Suppressor macrophage treated with lipopolysaccharide for 1 hour (primary cell): Measurements from ENCODE around the gene ME2.
"Not testable (repeated sequence)": the region's sequence is repeated elsewhere in the genome, so short reads cannot be mapped to it uniquely, and the experiment has no call there.

Experiments used
- DNase-seq, 3 donors: peaks; one replicate each; pipeline ENCODE4 v3.0.0-alpha.2; 2020 to 2022

The ME2 gene

DNA sequence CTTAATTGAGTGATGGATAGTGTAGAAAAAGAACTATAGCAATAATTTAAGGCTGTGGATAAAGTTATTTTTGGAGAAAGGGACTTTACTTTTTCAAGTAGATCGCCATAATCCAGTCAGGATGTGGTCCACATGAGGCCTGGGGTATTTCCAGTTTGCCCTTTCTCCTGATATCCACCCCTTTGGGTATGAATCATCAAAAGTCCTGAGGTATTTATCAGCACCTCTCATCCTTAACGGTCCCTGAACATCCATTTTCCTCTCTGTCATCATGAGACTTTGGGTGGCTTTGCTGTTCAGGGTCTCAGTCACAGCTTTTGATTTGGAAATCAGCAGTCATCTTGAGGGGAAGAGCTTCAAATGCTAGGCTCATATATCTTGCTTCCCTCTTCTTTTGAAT, 49.6 kb downstream of the ME2 start:
- no peak for DNase-seq

DNA sequence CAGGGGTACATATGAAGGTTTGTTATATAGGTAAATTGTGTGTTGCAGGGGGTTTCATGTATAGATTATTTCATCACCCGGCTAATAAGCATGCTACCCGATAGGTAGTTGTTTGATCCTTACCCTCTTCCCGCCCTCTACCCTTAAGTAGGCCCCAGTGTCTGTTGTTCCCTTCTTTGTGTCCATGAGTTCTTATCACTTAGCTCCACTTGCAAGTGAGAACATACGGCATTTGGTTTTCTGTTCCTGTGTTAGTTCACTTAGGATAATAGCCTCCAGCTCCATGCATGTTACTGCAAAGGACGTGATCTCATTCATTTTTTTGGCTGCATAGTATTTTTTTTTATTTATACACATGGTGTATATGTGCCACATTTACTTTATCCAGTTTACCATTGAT, 54.8 kb downstream of the ME2 start:
- DNase-seq = no peak

DNA sequence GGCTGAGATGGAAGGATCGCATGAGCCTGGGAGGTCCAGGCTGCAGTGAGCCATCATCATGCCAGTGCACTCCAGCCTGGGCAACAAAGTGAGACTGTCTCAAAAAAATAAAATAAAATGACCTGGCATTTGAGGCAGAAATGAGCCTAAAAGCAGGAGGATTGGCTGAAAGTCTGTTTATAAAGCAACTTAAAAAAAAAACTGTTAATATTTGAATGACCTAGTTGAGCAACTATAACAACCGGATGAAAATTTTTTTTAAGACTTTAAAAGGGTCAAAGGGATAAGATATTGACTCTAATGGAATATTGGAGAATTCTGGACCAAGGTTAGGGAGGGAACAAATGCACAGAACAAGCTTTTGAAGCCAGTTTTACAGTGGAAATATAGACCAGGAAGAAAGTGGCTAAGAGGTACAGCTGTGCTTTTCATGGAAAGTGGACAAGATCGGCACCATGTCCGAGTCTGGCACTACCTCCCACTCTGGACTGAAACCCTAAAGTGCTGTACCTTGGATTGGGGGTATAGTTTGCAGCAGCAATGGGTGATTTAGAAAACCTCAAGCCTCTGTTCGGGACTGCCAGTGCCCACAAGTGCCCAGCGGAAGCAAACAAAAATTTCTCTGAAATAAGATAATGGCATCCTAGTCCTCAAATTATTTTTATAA, 55.8 kb downstream of the ME2 start:
- no peak for DNase-seq

DNA sequence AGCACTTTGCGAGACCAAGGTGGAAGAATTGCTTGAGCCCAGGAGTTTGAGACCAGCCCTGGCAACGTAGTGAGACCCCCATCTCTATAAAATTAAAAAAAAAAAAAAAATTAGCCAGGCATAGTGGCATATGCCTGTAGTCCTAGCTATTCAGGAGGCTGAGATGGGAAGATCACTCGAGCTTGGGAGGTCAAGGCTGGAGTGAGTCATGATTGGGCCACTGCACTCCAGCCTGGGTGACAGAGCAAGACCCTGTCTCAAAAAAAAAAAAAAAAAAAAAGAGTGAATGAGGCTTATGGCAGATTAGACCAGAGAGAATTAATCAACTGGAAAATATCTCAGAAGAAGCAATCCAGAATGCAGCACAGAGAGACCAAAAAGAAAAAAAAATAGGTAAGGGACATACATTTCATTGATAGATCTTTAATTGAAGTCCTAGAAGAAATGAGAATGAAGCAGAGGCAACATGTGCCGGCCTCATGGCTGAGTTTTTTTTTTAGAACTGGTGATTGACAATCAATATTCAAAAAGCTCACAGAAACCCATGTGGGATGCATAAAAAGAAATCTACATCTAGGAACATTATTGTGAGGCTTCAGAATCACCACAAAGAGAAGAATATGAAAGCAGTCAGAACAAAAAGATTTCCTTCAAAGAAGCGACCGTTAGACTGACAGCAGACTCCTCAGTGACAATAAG, 56.7 kb downstream of the ME2 start:
- DNase-seq = no peak

DNA sequence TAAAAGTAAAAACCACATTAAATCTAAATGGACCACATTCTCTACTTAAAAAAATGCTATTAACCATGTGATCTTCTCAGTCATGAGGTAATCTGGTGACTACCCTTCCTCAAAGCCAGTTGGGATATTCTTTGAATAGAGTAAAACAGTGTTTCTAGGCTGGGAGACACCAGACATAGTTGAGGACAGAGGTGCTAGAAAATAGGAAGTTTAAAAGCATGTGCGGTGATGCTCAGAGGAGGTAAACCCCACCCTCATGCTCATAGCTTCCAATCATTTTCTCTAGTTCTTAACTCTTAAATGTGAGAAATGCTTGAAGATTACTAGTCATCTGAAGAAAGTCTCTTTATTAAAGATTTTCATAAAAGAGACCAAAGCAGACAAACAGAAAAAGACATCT, 58.3 kb downstream of the ME2 start:
- peak in 2 of 3 donors; percentile 7 to 17 for DNase-seq

DNA sequence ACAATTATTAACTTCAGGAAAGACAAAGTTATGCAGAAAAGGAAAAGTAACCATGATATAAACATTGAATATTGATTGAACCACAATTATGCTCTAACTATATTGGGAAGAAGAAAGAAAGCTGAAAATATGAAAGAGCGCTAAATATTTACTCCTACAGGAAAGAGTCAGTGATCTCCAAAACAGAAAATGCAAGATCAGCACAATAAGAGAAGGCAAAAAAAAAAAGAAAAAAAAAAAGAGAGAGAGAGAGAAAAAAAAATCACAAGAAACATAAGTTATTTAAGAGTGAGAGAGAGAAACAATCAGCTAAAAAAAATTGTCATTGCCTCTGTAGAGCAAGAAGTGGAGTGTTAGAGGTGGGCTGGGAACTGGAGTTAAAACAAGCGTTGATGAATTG, 60.0 kb downstream of the ME2 start:
- DNase-seq = no peak

DNA sequence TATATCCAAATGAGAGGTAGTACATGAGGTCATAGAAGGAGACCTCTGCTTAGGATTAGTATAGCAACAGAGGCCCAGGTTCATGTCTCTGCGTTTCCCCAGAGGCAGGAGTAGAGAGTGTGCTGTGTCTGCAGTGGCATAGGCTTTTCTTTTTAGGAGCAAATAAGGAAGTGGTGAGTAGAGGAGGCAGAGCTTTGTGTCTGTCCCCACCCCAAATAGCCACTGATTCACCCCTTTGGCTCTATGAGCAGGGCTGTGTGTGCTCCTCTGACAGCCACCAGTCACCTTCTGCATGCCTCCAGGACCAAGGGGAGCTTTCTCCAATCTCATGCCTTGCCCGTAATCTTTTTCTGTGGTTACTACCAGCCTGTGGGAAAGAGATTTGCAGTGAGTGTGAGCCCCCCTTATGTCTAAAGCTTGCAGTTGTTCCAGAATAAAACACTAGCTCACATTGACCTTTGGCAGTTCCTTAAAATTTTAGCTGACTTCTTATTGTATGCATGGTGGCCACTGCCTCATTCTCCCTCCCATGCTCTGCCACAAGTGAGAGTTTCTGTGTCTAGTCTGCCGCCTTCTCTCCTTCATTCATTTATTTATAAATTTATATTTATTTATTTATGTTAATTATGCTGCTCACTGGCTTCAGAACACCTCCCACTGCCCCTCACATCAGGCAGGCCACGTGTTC, 65.5 kb downstream of the ME2 start:
- peak; percentile 73 to 79 (median 79) for DNase-seq

DNA sequence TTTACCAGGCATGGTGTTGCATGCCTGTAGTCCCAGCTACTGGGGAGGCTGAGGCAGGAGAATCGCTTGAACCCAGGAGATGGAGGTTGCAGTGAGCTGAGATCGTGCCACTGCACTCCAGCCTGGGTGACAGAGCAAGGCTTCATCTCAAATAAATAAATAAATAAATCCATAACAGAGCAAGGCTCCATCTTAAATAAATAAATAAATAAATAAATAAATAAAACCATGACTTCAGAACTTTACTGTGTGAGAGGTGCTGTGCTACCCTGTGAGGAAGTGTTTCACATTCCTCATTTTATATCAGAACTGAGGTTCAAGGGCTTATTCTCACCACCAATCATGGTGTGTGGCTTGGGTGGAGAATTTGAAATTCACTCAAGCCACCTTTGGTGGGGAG, 67.0 kb downstream of the ME2 start:
- DNase-seq = not testable (repeated sequence)

DNA sequence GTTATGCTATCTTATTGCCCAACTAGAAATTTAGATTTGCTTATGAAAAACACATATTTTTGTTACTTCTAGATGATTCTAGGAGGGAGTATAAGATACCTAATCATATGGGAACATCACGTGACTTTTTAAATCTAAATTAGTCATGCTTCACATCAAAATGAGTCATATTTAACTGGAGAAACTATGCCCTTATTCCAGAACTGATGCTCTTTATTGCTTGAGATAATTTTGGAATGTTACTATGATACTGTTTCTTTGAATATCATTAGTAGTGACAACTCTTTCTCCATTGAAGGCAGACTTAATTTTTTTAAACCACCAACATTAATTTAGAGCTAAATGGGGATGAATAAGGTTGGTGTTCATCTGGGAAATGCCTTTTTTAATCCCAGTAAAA, 69.0 kb downstream of the ME2 start:
- peak in 2 of 3 donors; percentile 22 to 40 for DNase-seq

DNA sequence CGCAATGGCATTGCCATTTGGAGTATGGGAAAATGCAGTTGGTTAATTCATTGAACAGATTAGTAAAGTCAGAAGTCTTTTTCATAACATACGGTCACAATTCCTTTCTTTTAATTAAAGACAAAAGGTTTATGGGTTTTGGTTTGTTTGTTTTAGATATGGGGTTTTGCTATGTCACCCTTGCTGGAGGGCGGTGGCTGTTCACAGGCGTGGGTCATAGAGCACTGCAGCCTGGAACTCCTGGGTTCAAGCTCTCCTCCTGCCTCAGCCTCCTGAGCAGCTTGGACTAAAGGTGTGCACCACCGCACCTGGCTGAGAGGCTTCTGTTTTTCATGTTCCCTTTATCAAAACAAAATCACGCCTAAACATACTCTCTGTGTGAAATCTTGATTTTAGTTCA, 70.3 kb downstream of the ME2 start:
- DNase-seq = no peak

DNA sequence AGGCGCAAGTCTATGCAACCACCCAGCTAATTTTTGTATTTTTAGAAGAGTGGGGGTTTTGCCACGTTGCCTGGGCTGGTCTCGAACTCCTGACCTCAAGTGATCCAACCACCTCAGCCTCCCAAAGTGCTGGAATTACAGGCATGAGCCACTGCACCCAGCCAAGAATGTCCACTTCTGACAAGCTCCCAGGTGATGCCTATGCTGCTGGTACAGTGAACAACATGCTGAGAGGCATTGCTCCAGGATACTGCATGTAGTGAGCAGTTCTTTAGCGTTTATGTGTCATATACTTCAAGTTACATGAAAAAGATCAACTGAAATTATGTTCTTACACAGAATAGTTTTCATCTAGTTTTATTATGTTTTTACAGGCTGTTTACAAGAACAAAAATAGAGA, 71.7 kb downstream of the ME2 start:
- DNase-seq = no peak

DNA sequence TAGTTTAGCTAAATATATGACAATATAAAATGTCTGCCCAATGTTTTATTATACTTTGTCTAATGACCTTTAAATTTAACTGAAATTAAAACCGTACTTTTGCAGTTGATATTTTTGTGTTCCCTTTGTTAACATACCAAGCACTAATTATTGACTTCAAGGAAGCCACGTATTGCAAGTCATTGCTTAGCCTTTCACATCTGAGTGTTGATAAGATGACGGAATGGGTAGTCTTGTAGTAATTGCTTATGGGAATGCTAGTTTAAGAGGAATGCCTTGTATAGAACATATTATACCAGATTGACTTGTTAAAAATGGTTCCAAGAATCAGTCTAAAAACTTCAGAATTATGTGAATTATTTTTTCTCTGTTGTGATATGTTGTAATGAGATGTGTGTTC, 74.9 kb downstream of the ME2 start:
- DNase-seq = no peak

DNA sequence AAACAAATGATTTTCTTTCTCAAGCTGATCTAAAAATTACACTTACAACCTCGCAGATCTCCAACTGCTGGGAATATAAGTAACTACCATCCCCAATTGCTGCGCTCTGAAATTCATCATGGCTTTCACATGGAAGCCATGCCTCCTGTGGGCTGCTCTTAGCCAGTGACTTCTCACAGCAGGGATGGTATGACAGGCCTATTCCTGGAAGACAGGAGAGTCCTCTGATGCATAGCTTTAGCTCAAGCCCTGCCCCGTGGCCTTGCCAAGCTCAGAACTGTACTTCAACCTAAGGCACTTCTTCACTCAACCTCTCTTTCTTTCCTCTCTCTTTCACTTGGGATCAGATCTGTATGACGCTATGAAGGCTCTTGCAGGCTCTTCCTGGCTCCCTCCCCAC, 76.3 kb downstream of the ME2 start:
- no peak for DNase-seq

DNA sequence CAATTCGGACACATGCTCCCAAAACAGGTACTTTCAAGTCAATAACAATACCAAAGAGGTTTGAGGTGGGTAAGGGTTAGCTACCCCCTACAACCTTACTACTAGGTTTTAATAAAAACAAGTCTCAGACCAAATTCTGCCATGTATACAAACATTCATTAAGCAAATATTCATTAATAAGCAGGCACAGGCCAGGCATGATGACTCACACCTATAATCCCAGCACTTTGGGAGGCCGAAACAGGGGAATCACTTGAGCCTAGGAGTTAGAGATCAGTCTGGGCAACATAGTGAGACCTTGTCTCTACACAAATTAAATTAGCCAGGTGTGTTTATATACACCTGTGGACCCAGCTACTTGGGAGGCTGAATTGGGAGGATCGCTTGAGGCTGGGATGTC, 77.2 kb downstream of the ME2 start:
- DNase-seq = no peak

DNA sequence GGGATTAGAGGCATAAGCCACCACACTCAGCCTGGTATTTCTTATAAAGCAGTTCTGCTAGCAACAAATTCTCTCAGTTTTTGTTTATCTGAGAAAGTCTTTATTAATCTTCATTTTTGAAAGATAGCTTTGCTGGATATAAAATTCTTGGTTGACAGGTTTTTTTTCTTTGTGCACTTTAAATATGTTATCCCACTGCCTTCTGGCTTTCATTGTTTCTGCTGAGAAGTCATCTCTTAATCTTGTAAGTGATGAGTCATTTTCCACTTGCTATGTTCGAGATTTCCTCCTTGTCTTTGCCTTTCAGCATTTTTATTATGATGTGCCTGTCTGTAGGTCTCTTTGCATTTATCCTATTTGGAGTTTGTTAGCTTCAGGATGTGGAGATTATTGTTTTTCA, 83.1 kb downstream of the ME2 start:
- DNase-seq = no peak

DNA sequence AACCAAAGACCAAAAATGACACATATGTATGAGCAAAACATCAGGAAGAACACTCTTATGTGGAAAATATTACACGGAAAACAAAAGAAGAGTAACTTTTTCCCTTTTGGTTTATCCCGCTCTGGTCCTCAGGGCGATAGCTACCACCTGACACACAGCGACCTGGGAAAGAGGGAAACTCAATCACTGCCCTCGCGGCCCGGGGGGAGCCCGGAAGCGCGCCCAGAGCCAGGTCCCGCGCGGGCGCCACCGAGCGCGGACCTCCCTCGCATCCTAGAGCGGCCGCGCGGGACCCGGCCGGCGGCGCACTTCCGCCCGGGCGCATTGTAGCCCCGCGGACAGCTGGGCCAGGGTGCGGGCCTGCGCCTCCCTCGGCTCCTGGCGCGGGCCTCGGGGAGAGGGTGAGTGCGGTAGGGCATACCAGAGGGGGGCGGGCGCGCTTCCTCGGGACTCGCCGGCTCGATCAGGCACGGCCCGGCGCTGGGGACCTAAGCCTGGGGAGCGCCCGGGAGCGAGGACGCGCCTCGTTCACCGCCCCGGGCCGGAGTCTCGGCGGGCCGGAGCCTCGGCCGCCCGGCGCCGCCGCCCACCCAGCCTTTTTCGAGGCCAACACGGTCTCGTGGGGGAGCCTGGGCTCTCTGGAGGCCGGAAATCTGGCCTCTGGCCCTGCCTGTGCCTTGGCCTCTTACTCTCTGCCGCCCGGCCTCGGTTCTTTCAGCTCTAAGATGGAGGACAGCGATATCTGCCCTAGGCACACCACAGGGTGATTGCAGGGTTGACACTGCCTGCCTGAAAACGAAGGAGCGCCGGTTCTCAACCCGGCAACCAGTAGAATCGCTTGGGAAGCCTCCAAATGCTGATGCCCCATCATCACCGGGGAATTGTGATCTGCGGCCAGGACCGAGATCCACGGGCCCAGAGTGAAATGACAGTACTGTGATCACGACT, 89.1 kb downstream of the ME2 start, which contains the start of gene ELAC1:
TSS of gene ELAC1 (plus strand) at position 327 of the 948 bp plus-strand sequence. CDS start 6,365 bp downstream, outside the sequence.
- peak; percentile 81 to 94 (median 89) for DNase-seq

DNA sequence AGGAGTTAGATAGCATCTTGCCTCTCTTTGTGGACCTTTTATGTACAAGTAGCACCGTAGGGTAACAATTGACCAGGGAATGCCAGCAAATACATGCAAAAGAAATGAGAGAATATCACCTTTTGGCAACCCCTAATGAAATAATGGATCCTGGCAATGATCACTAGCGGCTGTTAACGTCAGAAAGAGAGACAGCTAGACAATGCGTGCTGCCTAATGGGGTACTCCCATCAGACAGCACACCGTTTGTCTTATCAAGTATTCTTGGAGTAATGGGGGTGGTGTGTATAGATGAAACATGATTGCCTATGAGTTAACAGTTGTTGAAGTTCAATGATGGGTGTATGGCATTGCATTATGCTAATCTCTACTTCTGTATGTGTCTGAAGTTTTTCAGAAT, 90.5 kb downstream of the ME2 start:
- no peak for DNase-seq

DNA sequence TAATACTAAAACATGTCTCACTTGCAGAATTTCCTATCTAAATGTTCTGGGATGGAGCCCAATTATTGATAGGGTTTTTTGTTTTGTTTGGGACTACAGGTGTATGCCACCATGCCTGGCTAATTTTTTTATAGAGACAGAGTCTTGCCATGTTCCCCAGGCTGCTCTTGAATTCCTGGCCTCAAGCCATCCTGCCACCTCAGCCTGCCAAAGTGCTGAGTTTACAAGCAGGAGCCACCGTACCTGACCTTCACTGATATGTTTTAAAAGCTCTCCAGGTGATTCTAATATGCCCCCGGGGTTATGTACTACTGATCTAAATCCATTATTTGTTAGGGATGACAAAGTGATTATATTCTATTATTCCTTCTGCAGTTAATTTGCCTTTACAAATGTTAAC, 91.1 kb downstream of the ME2 start:
- no peak for DNase-seq

DNA sequence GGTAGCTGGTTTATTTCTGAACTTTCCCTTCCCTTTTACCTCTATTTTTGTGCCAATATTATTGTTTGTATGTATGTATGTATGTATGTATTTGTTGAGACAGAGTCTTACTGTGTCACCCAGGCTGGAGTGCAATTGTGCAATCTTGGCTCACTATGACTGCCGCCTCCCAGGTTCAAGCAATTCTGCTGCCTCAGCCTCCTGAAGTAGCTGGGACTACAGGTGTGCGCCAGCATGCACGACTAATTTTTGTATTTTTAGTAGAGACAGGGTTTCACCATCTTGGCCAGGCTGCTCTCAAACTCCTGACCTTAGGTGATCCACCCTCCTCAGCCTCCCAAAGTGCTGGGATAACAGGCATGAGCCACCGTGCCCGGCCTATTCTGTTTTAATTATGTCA, 93.5 kb downstream of the ME2 start:
- peak in 2 of 3 donors; percentile 20 to 22 for DNase-seq

DNA sequence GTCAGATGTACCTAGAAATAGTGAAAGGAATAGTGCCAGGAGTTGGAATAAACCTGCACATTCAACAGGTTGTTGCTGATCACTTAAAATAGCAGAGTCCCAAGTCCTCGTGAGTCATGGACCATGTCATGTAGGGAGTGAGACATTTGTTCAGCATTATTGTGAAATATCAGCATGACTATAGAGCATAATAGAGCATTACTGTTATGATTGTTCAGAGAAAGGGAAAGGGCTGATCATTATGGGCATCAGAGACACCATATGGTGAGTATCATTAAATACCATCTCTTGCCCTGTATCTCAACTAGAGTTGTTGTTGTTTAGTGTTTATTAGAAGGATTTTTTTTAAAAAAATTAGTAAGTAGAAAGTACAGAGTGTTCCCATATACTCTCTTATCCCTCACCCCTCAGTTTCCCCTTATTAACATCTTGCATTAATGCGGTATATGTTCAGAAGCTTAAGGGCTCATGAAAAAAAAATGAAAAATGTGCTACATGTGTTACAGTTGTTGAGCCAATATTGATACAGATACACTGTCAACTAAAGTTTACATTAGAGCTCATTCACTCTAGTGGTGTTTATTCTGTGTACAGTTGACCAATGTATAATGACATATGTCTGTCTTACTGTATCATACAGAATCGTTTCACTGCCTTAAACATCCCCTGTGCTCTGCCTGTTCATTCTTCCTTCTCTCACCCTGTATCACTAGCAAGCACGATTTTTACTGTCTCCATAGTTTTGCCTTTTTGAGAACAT, 94.6 kb downstream of the ME2 start:
- peak; percentile 70 to 93 (median 92) for DNase-seq

DNA sequence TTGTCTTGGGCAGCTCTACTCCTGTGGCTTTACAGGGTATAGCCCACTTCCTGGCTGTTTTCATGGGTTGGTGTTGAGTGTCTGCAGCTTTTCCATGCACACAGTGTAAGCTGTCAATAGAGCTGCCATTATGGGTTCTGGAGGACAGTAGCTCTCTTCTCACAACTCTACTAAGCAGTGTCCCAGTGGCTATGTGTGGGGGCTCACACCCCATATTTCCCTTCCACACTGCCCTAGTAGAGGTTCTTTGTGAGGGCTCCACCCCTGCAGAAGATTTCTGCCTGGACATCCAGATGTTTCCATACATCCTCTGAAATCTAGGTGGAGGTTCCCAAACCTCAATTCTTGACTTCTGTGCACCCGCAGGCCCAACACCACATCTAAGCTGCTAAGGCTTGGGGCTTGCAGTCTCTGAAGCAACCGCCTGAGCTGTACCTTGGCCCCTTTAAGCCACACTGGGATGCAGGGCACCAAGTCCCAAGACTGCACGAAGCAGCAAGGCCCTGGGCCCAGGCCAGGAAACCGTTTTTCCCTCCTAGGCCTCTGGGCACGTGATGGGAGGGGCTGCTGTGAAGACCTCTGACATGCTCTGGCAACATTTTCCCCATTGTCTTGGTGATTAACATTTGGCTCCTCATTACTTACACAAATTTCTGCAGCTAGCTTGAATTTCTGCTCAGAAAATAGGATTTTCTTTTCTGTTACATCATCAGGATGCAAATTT, 98.3 kb downstream of the ME2 start:
- DNase-seq = no peak
